ENCODE results near the gene UNC80.

- TF ChIP-seq CTCF (IDR thresholded peaks at IDR 0.05; ENCODE audit: poor library complexity, severe bottlenecking), result no peak
- TF ChIP-seq EZH2 (IDR thresholded peaks at IDR 0.05; ENCODE audit: borderline replicate concordance, insufficient read depth, low read length, poor library complexity, severe bottlenecking), result no peak
- no peak for TF ChIP-seq EP300 (conservative IDR thresholded peaks at IDR 0.05; ENCODE audit: poor library complexity, severe bottlenecking)
- no peak for TF ChIP-seq REST (IDR thresholded peaks at IDR 0.05; ENCODE audit: borderline replicate concordance)
Measured at GRCh38 chr2:209960045-209960444, 188.4 kb downstream of the UNC80 start.
